RWPE1 (cell line): Measurements from ENCODE around the gene ACOX3.

ENCODE experiments used
- CTCF ChIA-PET: fragments of 350-600 bp; sonication (Branson Sonifier 250); formaldehyde crosslinking; extraction: SDS; loops from one replicate; lab custom pipeline; 2021; lab: Yijun Ruan, JAX
- POLR2A ChIA-PET: fragments of 400-600 bp; formaldehyde crosslinking; extraction: SDS; loops from one replicate; lab custom pipeline; 2020; ENCODE audit warnings: antibody characterized with exemption; ENCODE audit not compliant: low non-redundant PET; lab: Yijun Ruan, JAX
- DNase-seq: peaks from one replicate; pipeline ENCODE4 v3.0.0; 2012; ENCODE audit warnings: low spot score
- H3K27ac ChIP-seq: fragments of 450-650 bp; 2 replicates; pipeline ENCODE4 v1.5.1; 2017
- TF ChIP-seq, protein P1 (sequence below): fragments of 450-650 bp; conservative IDR thresholded peaks from 2 replicates; pipeline ENCODE4 v1.5.1; 2017; ENCODE audit warnings: low read depth, mild to moderate bottlenecking

Gene ACOX3

DNA sequence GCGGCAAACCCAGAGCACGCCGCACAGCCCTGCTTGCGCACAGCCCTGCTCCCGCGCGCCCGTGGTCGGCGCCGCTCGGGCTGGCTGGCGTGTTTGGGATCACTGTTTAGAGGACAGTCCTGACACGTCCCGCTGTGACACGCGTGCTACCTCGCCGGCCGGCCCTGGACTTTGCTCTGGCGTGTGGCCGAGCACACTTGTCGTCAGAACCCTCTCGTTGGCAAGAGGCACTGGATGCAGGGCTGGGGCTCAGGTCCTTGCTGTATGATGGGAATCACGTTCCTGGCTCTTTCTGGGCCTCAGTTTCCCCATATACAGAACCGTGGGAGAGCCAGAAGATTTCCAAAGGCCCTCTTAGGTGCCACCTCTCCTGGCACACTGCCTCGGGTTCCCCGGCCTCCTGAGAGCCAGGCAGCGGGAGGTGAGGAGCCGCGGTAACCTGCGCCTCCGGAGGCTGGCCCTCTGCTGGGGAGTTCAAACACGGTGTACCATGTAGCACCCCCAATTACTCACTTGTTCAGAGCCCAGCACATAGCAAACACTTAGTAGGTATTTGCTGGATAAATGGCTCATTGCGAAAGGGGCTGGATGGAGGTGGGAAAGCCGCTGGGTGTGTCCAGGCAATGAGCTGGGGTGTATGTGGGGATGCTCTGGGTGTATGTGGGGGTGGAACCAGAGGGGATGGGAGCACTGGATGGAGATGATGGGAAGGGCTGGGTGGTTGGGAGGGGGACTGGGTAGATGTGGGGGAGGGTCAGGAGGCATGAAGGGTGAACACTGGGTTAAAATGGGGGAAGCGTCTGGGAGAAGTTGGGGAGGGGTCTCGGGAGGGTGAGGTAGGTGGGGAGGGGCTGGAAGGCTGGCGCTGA is 94.3 kb downstream of the ACOX3 start:
- H3K27ac ChIP-seq: no peak overlapping the region
- CTCF ChIA-PET: no interaction called here
- POLR2A ChIA-PET: interaction anchor here (0.6 kb wide), 1 partner anchor 40 kb away, joined by 4 read pairs; no protein-coding TSS in a partner anchor
- TF ChIP-seq, protein P1, sequence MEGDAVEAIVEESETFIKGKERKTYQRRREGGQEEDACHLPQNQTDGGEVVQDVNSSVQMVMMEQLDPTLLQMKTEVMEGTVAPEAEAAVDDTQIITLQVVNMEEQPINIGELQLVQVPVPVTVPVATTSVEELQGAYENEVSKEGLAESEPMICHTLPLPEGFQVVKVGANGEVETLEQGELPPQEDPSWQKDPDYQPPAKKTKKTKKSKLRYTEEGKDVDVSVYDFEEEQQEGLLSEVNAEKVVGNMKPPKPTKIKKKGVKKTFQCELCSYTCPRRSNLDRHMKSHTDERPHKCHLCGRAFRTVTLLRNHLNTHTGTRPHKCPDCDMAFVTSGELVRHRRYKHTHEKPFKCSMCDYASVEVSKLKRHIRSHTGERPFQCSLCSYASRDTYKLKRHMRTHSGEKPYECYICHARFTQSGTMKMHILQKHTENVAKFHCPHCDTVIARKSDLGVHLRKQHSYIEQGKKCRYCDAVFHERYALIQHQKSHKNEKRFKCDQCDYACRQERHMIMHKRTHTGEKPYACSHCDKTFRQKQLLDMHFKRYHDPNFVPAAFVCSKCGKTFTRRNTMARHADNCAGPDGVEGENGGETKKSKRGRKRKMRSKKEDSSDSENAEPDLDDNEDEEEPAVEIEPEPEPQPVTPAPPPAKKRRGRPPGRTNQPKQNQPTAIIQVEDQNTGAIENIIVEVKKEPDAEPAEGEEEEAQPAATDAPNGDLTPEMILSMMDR: no peak
- no peak for DNase-seq

DNA sequence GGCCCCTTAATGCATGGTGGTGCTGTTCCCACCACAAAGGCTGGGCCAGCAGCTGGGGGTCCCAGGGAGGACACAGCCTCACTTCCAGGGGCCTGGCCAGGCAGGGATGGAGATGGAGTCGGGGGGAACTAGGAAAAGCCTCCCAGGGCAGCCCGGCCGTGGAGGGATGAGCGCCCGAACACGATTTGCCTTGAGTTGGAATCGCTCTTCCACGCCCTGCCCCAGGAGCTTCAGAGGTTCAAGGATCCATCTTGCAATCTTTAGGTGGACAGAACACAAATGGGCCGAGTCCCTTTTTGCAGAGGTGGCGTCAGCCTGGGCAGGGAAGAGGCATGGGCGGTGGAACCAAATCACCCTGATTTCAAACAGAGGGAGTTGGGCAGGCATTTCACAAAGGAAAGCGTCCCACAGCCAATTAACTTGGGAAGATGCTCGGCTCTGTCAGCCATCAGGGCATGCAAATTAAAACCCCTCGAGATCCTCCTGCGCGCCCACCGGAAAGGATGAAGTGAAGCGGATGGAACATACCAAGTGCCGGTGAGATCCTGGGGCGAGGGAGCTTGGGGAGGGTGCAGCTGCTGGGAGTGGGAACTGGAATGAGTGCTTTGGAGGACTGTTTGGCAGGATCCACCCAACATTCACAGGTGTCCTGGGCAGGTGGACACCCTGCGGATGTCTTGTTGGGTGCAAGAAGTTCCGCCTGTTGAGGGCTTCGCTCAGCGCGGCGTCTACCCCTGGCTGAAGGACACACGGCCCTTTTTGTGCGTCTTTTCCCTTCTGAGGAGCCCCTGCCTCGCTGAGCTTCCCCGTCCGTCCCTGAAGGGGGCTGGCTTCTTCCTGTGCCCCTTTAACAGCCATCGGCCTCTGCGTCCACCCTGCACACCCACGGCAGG is 95.2 kb downstream of the ACOX3 start:
- POLR2A ChIA-PET: no interaction called here
- TF ChIP-seq, protein P1: no peak

DNA sequence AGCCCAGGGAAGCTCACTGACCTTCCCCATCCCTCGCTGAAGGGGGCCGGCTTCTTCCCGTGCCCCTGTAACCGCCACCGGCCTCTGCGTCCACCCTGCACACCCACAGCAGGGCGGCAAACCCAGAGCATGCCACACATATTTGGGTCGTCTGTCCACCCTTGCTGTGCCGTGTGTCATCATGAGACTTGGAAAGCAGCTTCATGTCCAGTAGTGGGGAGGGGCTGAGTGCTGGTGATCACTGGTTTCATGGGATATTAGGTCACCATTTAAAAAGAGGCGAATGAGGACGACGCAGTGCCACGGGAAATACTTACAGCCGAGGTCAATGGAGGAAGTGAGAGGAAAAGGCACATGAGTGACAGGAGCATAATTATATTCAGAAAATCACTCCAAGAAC is 96.1 kb downstream of the ACOX3 start:
- POLR2A ChIA-PET: no interaction called here
- no peak overlapping the region for H3K27ac ChIP-seq
- CTCF ChIA-PET: no interaction called here
- no peak for DNase-seq
- TF ChIP-seq, protein P1: no peak

More for the DNA sequence above, 95.2 kb downstream of the ACOX3 start:
- CTCF ChIA-PET: no interaction called here
- DNase-seq: no peak
- H3K27ac ChIP-seq: no peak overlapping the region

DNA sequence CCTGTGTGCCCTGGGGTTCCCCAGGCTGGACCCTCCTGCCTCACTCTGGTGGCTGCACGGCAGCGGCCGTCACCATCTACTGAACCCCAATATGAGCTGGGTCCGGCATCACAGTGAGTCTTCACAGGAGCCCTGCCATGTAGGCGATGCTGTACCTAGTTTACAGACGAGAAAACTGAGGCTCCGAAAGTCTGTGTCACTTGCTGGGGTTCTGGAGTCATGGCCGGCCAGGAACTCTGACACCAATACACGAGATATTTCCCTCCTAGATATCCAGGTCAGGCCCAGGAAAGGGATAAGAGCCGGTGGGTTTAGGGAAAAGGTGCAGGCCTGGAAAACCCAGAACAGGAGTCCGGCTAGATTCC is 96.6 kb downstream of the ACOX3 start:
- TF ChIP-seq, protein P1: no peak
- H3K27ac ChIP-seq: no peak overlapping the region
- ChIA-PET CTCF (no interaction called here), POLR2A (no interaction called here)
- no peak for DNase-seq

DNA sequence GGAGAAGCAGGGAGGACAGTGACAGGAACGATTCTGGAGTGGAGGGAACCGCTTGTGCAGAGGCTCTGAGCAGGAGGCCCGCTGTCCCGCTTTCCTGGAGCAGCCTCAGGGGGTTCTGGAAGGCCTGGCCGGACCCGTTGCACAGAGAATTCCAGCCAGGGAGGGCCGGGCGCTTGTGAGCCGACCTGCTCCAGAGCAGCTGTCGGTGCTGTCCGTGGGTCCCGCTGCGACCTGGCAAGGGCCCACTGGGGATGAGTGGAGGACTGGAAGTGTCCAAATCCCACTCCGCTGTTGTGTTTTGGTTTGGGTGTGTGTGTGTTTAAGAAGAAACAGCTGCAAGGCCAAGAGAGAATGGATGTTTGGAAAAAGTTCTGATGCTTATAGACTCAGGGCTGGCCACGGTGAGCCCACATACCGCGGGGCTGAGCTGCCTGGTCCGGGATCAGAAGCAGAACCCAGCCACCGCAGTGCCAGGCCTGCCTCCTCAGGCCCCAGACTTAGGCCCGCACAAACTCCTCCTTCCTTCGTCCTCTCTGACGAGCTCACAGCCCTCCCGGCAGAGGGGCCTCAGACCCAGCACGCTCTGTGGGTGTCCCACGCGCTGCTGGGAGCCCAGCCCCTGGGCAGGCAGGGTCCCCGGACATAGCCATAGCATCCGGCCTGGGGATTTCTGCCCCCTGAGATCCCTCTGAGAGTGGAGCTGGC is 97.1 kb downstream of the ACOX3 start:
- POLR2A ChIA-PET: no interaction called here
- no peak overlapping the region for H3K27ac ChIP-seq
- TF ChIP-seq, protein P1: no peak
- CTCF ChIA-PET: interaction anchor here (0.7 kb wide), 1 partner anchor 1014 kb away, joined by 3 read pairs; no protein-coding TSS in a partner anchor
- no peak for DNase-seq

DNA sequence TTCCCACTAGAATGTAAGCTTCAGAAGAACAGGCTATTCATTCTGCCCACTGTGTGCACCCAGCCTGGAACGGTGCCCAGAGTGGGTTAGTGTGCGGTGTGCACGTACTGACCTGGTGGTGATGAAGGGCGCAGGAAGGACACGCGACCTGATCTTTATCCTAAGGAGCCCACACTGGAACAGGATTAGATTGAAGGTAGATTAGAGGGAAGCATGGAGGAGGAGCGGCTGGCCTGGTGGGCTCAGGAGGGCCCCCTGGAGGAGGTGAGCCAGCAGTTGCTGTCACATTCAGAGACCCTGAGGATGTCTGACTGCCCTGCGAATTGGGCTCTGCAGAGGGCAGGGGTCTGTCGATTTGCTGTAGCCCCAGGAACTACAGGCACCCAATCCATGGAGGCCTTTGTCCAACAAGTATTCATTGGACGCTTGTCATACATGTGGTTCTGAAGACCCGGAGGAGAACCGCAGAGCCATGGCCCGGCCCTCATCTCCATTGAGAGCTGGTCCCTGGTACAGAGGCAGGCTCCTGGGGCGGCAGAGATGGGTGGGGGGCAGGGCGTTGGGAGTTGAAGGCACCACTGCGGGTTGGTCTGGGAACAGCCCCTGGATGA is 97.8 kb downstream of the ACOX3 start:
- POLR2A ChIA-PET: no interaction called here

More for the DNA sequence above, 97.8 kb downstream of the ACOX3 start:
- DNase-seq: no peak
- H3K27ac ChIP-seq: no peak overlapping the region
- TF ChIP-seq, protein P1: no peak
- CTCF ChIA-PET: interaction anchor here (0.6 kb wide), 1 partner anchor 291 kb away, joined by 3 read pairs; no protein-coding TSS in a partner anchor
